Body of pancreas (tissue), 4 donors: ENCODE data around the gene C7orf57. TPM values are rescaled to one million over a fixed set of nuclear protein-coding genes. Genes with fewer than 3 reads are reported as not detected.

Experiments
- ATAC-seq: fragments of 150-250 bp; one replicate; pipeline ENCODE4 v1.9.1; 2016
- DNase-seq, 4 donors: peaks; one replicate each; pipeline ENCODE4 v3.0.0-alpha.2; 2019
- H3K27ac ChIP-seq, 4 donors: fragments of 200-600 bp; sonication (generic); 1 replicate in 3 of 4; 2 replicates in 1 of 4; pipeline versions ENCODE4 v1.5.1 to v1.6.1; 2016 to 2019; ENCODE audit warnings: mild to moderate bottlenecking in 1 of 4, mixed read lengths in 1 of 4, moderate library complexity in 1 of 4
- H3K27me3 ChIP-seq, 2 donors: fragments of 200-600 bp; sonication (generic); one replicate each; pipeline ENCODE4 v1.6.0; 2016; ENCODE audit warnings: mild to moderate bottlenecking in 1 of 2
- H3K36me3 ChIP-seq, 2 donors: fragments of 200-600 bp; sonication (generic); replicated peaks in 1 of 2; 2 replicates each; pipeline ENCODE4 v1.5.1; 2016; ENCODE audit warnings: low read depth in 2 of 2; ENCODE audit not compliant: insufficient read depth in 1 of 2
- H3K4me1 ChIP-seq: fragments of 200-600 bp; sonication (generic); one replicate; pipeline ENCODE4 v1.6.0; 2016
- H3K4me3 ChIP-seq, 2 donors: fragments of 200-600 bp; sonication (generic); 1 replicate in 1 of 2; 2 replicates in 1 of 2; pipeline ENCODE4 v1.5.1; 2016 to 2019
- H3K9me3 ChIP-seq, 3 donors: fragments of 200-600 bp; sonication (generic); 1 replicate in 2 of 3; 2 replicates in 1 of 3; pipeline ENCODE4 v1.5.1; 2016
- POLR2A ChIP-seq, 3 donors: fragments of 450-650 bp; IDR thresholded peaks; one replicate each; pipeline ENCODE4 v1.6.1; 2016; ENCODE audit warnings: antibody characterized with exemption in 3 of 3, mild to moderate bottlenecking in 2 of 3
- WGBS, 2 donors: methylation state at CpG; one replicate each; pipeline ENCODE4 v1.1.5; 2017; 5-methylcytosine and 5-hydroxymethylcytosine counted together
- intact Hi-C: fragments of 100-400 bp; cut with DNase I; formaldehyde crosslinking; loops from one replicate; pipeline ENCODE4 v1.15.1; 2023
- total RNA-seq, 2 donors: library from RNA; depleted of rRNA; stranded (reverse); fragments of >200 nt; gene quantifications; one replicate each; pipeline ENCODE4 v1.1.0, GENCODE V29; 2016
- TF ChIP-seq, protein P1 (sequence below), 7 experiments: fragments of 450-650 bp in 4 of 7; fragments of 200-600 bp in 3 of 7; sonication (generic) in 3 of 7; IDR thresholded peaks; one replicate each; pipeline ENCODE4 v1.5.1; 2016 to 2019; ENCODE audit warnings: antibody characterized with exemption in 7 of 7

Gene C7orf57
- total RNA-seq, 2 donors from 2014 or later = 0.26 TPM; not detected in 1

DNA sequence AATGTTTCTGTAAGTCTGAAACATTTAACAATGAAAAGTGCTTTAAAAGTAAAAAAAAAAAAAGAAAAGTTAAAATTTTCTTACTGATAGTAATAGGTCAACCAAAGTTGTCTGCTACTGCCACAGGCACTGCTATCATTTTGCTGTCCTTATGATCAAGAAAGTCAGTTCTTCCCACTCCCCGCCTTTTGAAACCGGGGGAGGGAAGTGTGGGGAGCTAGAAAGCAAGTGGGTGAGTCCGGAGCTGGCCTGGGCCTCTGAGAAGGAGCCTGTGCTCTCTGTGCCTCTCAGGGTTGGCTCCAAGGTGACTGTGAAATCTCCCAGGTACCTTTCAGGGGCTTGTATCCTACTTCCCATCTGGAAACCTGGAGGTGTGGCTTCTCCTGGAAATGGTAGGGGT, 7.3 kb downstream of the C7orf57 start:
- 52 to 57% methylated on average over 3 of the region's 3 CpGs for WGBS, 2 donors
- ATAC-seq (no peak), DNase-seq (no peak)
- Histone ChIP-seq H3K27ac (no peak overlapping the region), H3K9me3 (no peaks in the 10 kb centered on the region), H3K36me3 (no peaks in the 10 kb centered on the region), H3K27me3 (no peaks in the 10 kb centered on the region), H3K4me3 (no peak overlapping the region), H3K4me1 (no peaks in the 10 kb centered on the region)
- no peak for TF ChIP-seq POLR2A (IDR thresholded peaks at IDR 0.05)
- TF ChIP-seq, protein P1, sequence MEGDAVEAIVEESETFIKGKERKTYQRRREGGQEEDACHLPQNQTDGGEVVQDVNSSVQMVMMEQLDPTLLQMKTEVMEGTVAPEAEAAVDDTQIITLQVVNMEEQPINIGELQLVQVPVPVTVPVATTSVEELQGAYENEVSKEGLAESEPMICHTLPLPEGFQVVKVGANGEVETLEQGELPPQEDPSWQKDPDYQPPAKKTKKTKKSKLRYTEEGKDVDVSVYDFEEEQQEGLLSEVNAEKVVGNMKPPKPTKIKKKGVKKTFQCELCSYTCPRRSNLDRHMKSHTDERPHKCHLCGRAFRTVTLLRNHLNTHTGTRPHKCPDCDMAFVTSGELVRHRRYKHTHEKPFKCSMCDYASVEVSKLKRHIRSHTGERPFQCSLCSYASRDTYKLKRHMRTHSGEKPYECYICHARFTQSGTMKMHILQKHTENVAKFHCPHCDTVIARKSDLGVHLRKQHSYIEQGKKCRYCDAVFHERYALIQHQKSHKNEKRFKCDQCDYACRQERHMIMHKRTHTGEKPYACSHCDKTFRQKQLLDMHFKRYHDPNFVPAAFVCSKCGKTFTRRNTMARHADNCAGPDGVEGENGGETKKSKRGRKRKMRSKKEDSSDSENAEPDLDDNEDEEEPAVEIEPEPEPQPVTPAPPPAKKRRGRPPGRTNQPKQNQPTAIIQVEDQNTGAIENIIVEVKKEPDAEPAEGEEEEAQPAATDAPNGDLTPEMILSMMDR (IDR thresholded peaks at IDR 0.05) = no peak
- intact Hi-C loops = no loop called here

DNA sequence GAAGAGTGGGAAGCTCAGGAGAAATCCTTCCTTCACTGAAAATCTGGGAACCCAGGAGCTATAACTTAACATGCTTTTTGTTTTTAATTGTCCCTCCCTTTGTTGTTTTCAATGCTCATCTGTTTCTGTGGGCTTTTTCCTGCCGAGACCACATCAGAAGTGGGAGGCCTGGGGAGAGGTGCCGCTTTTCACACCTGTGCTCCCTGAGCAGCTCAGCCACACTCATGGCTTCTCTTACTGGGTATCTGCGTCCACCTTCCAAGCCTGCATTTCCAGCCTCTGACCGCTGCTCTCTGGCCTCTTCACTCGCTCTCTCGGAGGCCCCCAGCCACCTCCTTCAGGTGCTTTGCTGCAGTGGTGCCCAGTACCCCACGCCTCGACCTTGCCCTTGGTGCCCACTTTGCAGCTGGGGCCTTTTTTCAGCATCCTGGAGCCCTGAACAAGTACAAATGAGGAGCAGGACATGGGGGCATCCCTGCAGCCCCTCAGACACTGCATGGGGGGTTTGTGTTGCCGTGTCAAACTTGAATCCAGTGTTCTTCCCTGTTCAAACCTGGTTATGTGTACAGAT, 9.9 kb downstream of the C7orf57 start:
- H3K36me3 ChIP-seq = no peaks in the 10 kb centered on the region
- H3K27me3 ChIP-seq = no peaks in the 10 kb centered on the region
- TF ChIP-seq, protein P1 (IDR thresholded peaks at IDR 0.05) = no peak
- no peak for TF ChIP-seq POLR2A (IDR thresholded peaks at IDR 0.05)
- no peaks in the 10 kb centered on the region for H3K4me1 ChIP-seq
- intact Hi-C loops = no loop called here
- ATAC-seq = no peak
- H3K9me3 ChIP-seq = no peaks in the 10 kb centered on the region
- WGBS, 2 donors = 60 to 62% methylated on average over 9 of the region's 9 CpGs
- H3K27ac ChIP-seq = no peak overlapping the region
- DNase-seq = no peak
- H3K4me3 ChIP-seq = no peak overlapping the region

DNA sequence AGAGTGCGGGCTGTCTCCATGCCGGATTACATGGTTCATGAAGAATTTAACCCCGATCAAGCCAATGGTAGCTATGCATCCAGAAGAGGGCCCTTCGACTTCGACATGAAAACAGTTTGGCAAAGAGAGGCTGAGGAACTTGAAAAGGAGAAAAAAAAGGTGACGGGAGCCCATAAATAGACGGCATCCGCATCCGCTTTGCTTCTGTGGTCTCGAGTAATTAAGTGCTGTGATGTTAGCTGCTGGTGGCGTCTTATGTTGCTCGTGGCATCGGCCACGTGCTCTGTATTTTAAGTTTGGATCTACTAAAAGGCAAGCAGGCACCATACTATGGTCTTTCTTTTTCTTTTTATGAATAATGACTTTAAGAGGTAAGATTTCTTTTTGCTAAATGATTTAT, 11.1 kb downstream of the C7orf57 start:
- TF ChIP-seq, protein P1 (IDR thresholded peaks at IDR 0.05) = no peak
- no peak for TF ChIP-seq POLR2A (IDR thresholded peaks at IDR 0.05)
- no peaks in the 10 kb centered on the region for H3K27me3 ChIP-seq
- no peaks in the 10 kb centered on the region for H3K4me1 ChIP-seq
- intact Hi-C loops = no loop called here
- ATAC-seq = no peak
- H3K9me3 ChIP-seq = no peaks in the 10 kb centered on the region
- H3K36me3 ChIP-seq = no peaks in the 10 kb centered on the region
- no peak overlapping the region for H3K27ac ChIP-seq
- no peak for DNase-seq
- no peak overlapping the region for H3K4me3 ChIP-seq
- WGBS, 2 donors = 63% methylated on average over 14 of the region's 14 CpGs

DNA sequence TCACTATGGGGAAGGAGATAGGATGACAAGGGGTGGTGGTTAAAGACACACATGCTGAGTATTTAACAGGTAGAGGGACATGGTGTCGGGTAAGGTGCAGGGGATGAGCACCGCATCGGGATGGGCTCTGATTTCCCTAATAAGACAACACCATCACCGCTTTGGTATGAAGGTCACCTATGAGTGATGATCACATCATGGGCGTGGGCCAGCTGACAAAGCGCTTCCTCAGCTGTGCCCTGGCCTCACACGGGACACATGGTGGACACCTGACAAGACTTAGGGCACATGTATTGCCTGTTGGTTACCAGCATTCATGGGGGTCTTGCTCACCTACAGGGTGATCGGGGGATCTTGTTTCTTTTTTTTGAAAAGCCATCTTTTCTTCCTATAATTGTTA, 12.8 kb downstream of the C7orf57 start:
- no peak for ATAC-seq
- Histone ChIP-seq H3K27ac (no peak overlapping the region), H3K36me3 (no peaks in the 10 kb centered on the region), H3K4me3 (no peak overlapping the region), H3K27me3 (no peaks in the 10 kb centered on the region), H3K4me1 (no peaks in the 10 kb centered on the region), H3K9me3 (no peaks in the 10 kb centered on the region)
- intact Hi-C loops = no loop called here
- no peak for DNase-seq
- TF ChIP-seq POLR2A (IDR thresholded peaks at IDR 0.05) = no peak
- TF ChIP-seq, protein P1 (IDR thresholded peaks at IDR 0.05) = no peak
- 87 to 92% methylated on average over 8 of the region's 8 CpGs for WGBS, 2 donors

DNA sequence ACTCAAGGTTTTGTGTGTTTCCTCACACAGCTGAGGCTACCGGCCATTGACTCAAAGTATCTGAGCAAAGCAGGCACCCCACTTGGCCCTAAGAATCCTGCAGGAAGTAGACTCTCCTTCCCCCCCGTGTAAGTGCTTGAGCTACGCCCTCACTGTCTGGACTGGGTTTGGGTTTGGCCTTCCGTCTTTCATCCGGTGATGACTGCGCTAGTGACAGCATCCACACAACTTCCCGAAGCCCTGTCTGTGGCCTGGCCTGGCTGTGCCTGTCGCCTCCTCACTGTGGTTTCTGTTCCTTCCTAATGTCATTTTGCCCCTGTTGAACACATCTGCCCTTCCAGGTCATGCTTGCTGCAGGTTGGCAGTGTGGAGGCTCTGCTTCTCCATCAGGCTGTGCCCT, 14.5 kb downstream of the C7orf57 start:
- Histone ChIP-seq H3K9me3 (no peaks in the 10 kb centered on the region), H3K27me3 (no peaks in the 10 kb centered on the region), H3K36me3 (no peaks in the 10 kb centered on the region), H3K4me1 (no peaks in the 10 kb centered on the region), H3K4me3 (no peak overlapping the region), H3K27ac (no peak overlapping the region)
- intact Hi-C loops = no loop called here
- WGBS, 2 donors = 68 to 80% methylated on average over 8 of the region's 8 CpGs
- peak in 1 of 4 donors; percentile 22 for DNase-seq
- TF ChIP-seq, protein P1 (IDR thresholded peaks at IDR 0.05) = no peak
- TF ChIP-seq POLR2A (IDR thresholded peaks at IDR 0.05) = no peak
- ATAC-seq = no peak
